GM10266 (cell line): Measurements from ENCODE around the gene JADE3.
"Not testable (repeated sequence)": the region's sequence is repeated elsewhere in the genome, so short reads cannot be mapped to it uniquely, and the experiment has no call there.

ENCODE experiments used
- DNase-seq: peaks from one replicate; pipeline ENCODE4 v3.0.0; 2012; ENCODE audit errors: extremely low spot score
- TF ChIP-seq, protein P1 (sequence below): IDR thresholded peaks from 2 replicates; pipeline ENCODE4 v1.5.1; 2012; ENCODE audit warnings: mild to moderate bottlenecking, low read depth; ENCODE audit not compliant: control insufficient read depth, insufficient read depth; ENCODE audit errors: missing control alignments

The JADE3 gene

DNA sequence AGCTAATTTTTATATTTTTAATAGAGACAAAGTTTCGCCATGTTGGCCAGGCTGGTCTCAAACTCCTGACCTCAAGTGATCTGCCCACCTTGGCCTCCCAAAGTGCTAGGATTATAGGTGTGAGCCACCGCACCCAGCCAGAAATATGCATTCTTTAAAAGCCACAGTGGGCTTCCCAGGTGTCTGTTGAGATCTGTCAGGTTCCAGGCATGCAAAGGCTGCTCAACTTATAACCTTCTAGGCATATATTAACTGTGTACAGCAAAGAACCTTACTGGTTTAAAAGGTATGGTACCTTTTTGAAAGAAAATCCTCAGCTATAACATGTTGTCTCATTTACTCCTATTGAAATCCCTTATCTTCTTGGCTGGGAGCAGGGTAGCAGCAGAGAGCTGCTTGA lies 42.5 kb downstream of the JADE3 start:
- TF ChIP-seq, protein P1, sequence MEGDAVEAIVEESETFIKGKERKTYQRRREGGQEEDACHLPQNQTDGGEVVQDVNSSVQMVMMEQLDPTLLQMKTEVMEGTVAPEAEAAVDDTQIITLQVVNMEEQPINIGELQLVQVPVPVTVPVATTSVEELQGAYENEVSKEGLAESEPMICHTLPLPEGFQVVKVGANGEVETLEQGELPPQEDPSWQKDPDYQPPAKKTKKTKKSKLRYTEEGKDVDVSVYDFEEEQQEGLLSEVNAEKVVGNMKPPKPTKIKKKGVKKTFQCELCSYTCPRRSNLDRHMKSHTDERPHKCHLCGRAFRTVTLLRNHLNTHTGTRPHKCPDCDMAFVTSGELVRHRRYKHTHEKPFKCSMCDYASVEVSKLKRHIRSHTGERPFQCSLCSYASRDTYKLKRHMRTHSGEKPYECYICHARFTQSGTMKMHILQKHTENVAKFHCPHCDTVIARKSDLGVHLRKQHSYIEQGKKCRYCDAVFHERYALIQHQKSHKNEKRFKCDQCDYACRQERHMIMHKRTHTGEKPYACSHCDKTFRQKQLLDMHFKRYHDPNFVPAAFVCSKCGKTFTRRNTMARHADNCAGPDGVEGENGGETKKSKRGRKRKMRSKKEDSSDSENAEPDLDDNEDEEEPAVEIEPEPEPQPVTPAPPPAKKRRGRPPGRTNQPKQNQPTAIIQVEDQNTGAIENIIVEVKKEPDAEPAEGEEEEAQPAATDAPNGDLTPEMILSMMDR = no peak
- DNase-seq = no peak

DNA sequence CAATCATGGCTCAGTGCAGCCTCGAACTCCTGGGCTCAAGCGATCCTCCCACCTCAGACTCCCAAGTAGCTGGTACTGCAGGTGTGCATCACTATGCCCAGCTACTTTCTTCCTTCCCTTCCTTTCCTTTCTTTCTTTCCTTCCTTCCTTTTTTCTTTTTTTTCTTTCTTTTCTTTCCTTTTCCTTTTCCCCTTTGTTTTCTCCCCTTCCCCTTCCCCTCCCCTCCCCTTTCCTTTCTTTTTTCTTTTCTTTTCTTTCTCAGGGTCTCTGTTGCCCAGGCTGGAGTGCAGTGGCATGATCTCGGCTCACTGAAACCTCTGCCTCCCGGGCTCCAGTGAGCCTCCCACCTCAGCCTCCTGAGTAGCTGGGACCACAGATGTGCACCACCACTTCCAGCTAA lies 44.4 kb downstream of the JADE3 start:
- DNase-seq = not testable (repeated sequence)

DNA sequence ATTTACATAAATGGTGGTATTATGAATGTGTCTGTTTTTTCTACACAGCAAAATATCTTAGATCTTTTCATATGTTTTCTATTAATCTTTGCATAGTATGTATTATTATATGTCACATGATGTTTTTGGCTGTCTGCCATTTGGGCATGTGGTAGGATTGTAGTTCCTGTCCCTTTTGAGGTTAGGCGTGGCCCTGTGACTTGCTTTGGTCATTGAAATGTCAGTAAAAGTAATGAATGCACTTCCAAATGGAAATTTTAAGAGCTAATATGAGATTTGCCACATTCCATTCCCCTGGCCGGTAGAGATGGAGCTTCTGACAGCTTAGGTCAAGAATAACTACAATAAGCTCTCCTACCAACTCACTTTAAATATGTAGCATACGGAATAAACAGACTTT lies 45.1 kb downstream of the JADE3 start:
- DNase-seq = no peak
- TF ChIP-seq, protein P1 = no peak

DNA sequence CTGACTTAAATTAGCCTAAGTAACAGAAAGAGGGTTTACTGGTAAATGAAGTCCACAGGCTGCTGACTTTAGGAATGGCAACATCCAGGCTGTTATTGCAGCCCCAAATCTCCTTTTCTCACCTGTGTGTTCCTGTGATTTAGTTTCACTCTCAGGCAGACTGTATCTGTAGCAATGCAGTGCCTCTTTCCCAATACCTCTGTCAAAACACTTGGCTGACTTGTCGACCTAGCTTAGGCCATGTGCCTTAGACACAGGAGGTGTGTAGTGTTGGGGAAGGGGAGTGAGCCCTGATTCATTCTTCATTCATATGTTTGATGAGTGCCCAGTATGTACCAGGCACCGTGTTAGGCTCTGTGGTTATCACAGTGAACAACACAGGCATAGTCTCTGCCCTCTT lies 46.9 kb downstream of the JADE3 start:
- DNase-seq = no peak
- TF ChIP-seq, protein P1 = no peak

DNA sequence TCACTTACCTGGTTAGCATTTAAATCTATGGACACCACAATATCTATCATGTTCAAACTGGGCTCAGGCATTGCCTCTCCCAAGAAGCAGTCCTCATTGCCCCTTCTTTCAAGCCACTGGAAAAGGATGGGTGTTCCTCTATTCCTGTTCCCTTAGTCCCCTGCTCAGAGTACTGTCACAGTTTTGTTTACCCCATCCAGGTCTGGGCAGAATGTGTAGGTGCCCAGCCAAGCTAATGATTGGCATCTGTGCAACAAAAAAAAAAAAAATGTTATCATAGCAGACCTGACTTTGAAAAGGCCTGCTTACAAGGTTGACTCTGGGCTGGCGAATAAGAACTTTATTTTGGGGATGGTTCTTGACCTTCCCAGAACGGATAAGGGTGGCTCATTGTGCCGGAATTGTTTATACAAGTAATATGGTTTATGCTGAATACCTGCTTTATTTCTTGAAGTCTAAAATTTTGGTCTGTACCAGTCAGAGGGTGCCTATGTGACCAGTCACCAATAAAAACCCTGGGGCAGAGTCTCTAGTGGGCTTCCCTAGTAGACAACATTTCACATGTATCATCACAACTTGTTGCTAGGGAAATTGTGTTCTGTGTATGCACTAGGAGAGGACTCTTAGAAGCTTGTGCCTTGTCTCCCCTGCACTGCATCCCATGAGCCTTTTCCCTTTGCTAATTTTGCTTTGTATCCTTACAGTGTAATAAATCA lies 47.9 kb downstream of the JADE3 start:
- TF ChIP-seq, protein P1 = no peak
- no peak for DNase-seq

DNA sequence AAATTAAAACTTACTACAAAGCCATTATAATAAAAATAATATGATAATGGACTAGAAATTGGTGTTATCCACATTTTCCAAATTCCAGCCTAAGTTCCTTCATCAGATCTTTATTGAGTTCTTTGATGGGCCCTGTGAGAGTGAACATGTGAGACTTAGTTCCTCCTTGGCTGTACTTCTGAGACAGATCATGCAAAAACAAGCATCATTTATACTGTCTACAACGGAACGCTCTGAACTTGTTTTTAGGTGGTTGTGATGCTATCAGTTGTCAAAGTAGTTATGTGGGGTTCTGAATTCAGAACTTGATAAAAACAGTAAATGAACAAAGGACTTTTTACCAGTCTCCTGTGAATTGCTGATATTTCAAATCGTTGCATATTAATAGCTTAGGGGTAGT lies 48.9 kb downstream of the JADE3 start:
- DNase-seq = no peak
- TF ChIP-seq, protein P1 = no peak

DNA sequence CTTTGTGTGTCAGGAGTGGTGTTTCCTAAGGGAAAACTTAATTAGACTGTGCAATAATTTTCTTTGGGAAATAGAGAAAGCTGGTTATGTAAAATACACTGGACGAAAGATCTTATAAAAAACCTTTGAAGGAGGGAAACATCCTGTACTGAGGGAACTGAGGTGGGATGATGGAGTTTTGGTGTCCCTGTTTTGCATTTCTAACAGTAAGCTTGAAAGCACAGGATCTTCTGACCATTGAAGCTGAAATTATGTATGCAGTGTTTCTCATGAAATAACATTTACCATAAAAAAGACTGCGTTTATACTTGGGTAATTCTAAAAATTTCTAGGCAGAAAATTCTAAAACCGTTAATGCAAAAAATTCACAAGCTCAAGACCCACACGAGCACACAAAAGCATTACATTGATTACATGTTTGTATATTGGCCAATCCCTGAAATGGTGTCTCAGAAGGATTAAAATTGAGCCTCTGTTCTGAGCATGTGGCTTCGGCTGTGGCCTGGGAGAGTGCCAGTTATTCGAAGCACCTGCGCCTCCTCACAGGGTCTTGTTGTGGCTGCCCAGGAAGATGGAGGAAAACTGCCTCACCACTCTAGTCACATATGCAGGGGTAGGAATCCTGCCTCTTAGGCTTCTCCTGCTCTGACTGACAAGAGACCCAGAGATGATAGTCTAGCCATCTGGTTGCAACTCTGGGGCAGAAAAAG lies 49.5 kb downstream of the JADE3 start:
- TF ChIP-seq, protein P1 = no peak
- DNase-seq = no peak
